Measurements from ENCODE around the gene WBP1. TPM values are rescaled to one million over a fixed set of nuclear protein-coding genes. Genes with fewer than 3 reads are reported as not detected.

Gene WBP1
- total RNA-seq, 1 experiment from 2014 or later = 67.6 TPM

DNA sequence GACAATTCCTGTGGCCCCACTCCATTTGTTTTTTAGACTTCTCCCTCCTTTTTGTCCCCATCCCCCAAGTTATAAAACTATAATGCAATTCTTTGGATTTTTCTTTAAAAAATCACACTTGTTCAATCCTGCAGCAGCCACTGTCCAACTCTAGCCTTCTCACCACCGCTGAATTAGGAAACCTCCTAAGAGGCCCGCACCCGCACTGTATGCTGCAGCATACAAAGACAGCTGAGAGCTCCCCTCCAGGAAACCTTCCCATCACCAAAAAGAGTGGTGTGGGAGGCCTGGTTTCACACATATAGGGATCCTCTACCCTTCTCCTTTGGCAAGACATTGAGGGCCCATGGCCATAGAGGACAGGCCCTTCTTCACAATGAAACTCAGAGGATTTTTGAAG is 46.4 kb downstream of the WBP1 start:
- Histone ChIP-seq H3K4me1 (ENCODE audit: control insufficient read depth, insufficient read depth, low read length) (peaks cover 51% of the 10 kb centered on the region), H3K9me3 (ENCODE audit: control insufficient read depth, insufficient read depth, low read depth, low read length) (no peaks in the 10 kb centered on the region), H3K27me3 (ENCODE audit: control insufficient read depth, insufficient read depth, low read length) (no peaks in the 10 kb centered on the region), H3K36me3 (ENCODE audit: control insufficient read depth, insufficient read depth, low read length) (peaks cover 4% of the 10 kb centered on the region), H3K27ac (ENCODE audit: low read length) (peak overlapping the region; percentile 98), H3K4me3 (ENCODE audit: low read depth in 2 of 2, low read length in 2 of 2) (peak overlapping the region; percentile 86 to 94)
- BruUV-seq (replicated peaks) = TSS peak; percentile 81
- ChIA-PET CTCF (interaction anchor here (0.7 to 0.9 kb wide), 2 partner anchors 25 to 46 kb away, joined by 4 to 11 read pairs; partner anchors contain the start of genes AUP1 and HTRA2), POLR2A (interaction anchor here (1.0 kb wide), 1 partner anchor 46 kb away, joined by 3 read pairs; no protein-coding TSS in a partner anchor)
- in situ Hi-C loops (cut with HindIII; ENCODE audit: low pct_unique_long_range_greater_than_20kb, low sequenced_read_pairs) = no loop called here
- intact Hi-C loops (cut with micrococcal nuclease; ENCODE audit: unreplicated experiment) = loop anchor here (10.0 kb wide), 1 partner anchor 80 kb away; no protein-coding TSS in a partner anchor
- no peak for DNase-seq (ENCODE audit: low read depth, low spot score)
- ATAC-seq = no peak
- TF ChIP-seq SIN3A (IDR thresholded peaks at IDR 0.05; ENCODE audit: borderline replicate concordance, insufficient read depth, low read depth, low read length) = no peak
- no peak for TF ChIP-seq POLR2AphosphoS5 (IDR thresholded peaks at IDR 0.05; ENCODE audit: low read depth, low read length)
- TF ChIP-seq, protein P1, sequence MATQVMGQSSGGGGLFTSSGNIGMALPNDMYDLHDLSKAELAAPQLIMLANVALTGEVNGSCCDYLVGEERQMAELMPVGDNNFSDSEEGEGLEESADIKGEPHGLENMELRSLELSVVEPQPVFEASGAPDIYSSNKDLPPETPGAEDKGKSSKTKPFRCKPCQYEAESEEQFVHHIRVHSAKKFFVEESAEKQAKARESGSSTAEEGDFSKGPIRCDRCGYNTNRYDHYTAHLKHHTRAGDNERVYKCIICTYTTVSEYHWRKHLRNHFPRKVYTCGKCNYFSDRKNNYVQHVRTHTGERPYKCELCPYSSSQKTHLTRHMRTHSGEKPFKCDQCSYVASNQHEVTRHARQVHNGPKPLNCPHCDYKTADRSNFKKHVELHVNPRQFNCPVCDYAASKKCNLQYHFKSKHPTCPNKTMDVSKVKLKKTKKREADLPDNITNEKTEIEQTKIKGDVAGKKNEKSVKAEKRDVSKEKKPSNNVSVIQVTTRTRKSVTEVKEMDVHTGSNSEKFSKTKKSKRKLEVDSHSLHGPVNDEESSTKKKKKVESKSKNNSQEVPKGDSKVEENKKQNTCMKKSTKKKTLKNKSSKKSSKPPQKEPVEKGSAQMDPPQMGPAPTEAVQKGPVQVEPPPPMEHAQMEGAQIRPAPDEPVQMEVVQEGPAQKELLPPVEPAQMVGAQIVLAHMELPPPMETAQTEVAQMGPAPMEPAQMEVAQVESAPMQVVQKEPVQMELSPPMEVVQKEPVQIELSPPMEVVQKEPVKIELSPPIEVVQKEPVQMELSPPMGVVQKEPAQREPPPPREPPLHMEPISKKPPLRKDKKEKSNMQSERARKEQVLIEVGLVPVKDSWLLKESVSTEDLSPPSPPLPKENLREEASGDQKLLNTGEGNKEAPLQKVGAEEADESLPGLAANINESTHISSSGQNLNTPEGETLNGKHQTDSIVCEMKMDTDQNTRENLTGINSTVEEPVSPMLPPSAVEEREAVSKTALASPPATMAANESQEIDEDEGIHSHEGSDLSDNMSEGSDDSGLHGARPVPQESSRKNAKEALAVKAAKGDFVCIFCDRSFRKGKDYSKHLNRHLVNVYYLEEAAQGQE (IDR thresholded peaks at IDR 0.05; ENCODE audit: insufficient read depth in 1 of 2, low read depth in 2 of 2, low read length in 1 of 2) = no peak
- TF ChIP-seq, protein P2, sequence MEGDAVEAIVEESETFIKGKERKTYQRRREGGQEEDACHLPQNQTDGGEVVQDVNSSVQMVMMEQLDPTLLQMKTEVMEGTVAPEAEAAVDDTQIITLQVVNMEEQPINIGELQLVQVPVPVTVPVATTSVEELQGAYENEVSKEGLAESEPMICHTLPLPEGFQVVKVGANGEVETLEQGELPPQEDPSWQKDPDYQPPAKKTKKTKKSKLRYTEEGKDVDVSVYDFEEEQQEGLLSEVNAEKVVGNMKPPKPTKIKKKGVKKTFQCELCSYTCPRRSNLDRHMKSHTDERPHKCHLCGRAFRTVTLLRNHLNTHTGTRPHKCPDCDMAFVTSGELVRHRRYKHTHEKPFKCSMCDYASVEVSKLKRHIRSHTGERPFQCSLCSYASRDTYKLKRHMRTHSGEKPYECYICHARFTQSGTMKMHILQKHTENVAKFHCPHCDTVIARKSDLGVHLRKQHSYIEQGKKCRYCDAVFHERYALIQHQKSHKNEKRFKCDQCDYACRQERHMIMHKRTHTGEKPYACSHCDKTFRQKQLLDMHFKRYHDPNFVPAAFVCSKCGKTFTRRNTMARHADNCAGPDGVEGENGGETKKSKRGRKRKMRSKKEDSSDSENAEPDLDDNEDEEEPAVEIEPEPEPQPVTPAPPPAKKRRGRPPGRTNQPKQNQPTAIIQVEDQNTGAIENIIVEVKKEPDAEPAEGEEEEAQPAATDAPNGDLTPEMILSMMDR (IDR thresholded peaks at IDR 0.05) = no peak
- no peak for TF ChIP-seq TCF7L2 (IDR thresholded peaks at IDR 0.05; ENCODE audit: low read depth, low read length)

DNA sequence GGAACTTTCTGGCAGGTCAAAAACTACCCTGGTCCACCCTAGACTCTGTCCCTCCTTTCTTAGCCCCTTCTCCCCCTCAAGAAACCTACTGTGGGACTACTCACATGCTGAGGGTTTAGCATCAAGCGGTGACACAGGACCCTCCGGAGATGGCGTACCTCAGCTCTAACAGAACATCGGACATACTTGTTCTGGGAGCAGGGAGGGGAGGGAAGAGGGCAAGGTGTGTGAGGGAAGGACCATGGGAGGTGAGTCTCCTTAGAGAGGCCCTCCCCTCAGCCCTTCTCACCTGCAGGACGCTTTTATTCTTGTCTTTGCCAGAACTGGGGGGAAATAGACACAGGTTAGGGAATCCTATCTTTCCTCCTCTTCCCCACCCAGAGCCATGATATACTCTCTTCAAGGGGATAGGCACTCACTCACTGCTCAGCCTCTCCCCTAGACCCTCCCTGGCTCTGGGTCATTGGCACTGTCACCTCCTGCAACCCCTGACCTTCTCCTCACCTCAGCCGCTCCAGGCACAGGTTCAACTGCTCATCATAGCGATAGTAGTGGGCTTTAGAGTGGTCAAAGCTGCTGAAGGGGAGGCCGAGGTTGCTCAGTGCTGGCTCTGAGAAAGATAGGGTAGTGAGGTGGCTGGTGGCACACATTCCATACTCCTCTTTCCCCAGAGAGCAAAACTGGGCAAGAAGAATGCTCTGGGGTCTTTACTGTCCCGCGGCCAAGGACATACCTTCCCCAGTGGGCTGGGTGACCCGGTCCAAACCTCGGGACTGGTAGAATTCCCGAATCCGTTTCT is 47.4 kb downstream of the WBP1 start:
- Histone ChIP-seq H3K36me3 (ENCODE audit: control insufficient read depth, insufficient read depth, low read length) (peaks cover 4% of the 10 kb centered on the region), H3K4me1 (ENCODE audit: control insufficient read depth, insufficient read depth, low read length) (peaks cover 41% of the 10 kb centered on the region), H3K27ac (ENCODE audit: low read length) (peak overlapping the region; percentile 98), H3K4me3 (ENCODE audit: low read depth in 2 of 2, low read length in 2 of 2) (peak overlapping the region; percentile 86 to 94), H3K9me3 (ENCODE audit: control insufficient read depth, insufficient read depth, low read depth, low read length) (no peaks in the 10 kb centered on the region), H3K27me3 (ENCODE audit: control insufficient read depth, insufficient read depth, low read length) (no peaks in the 10 kb centered on the region)
- intact Hi-C loops (cut with micrococcal nuclease; ENCODE audit: unreplicated experiment) (loop anchor here (10.0 kb wide), 1 partner anchor 79 kb away; no protein-coding TSS in a partner anchor), in situ Hi-C loops (cut with HindIII; ENCODE audit: low pct_unique_long_range_greater_than_20kb, low sequenced_read_pairs) (no loop called here)
- DNase-seq (ENCODE audit: low read depth, low spot score) (no peak), ATAC-seq (no peak)
- ChIA-PET CTCF (no interaction called here), POLR2A (no interaction called here)
- TF ChIP-seq, protein P1 (IDR thresholded peaks at IDR 0.05; ENCODE audit: insufficient read depth in 1 of 2, low read depth in 2 of 2, low read length in 1 of 2) = no peak
- TF ChIP-seq, protein P2 (IDR thresholded peaks at IDR 0.05) = no peak
- TF ChIP-seq POLR2AphosphoS5 (IDR thresholded peaks at IDR 0.05; ENCODE audit: low read depth, low read length) (no peak), TCF7L2 (IDR thresholded peaks at IDR 0.05; ENCODE audit: low read depth, low read length) (no peak), SIN3A (IDR thresholded peaks at IDR 0.05; ENCODE audit: borderline replicate concordance, insufficient read depth, low read depth, low read length) (no peak)
- no TSS peak for BruUV-seq (replicated peaks)
